GM12878 (cell line): ENCODE results near the gene TEKT5. TPM values are rescaled to one million over a fixed set of nuclear protein-coding genes. Genes with fewer than 3 reads are reported as not detected.

Experiments
- CBX3 ChIP-seq: fragments of 200-600 bp; sonication (generic); IDR thresholded peaks from 2 replicates; pipeline ENCODE4 v1.6.1; 2016; ENCODE audit warnings: low read depth, borderline replicate concordance
- MEF2A ChIP-seq: IDR thresholded peaks from 2 replicates; pipeline ENCODE4 v1.6.1; 2011; ENCODE audit warnings: low read depth, mild to moderate bottlenecking, low read length, moderate library complexity; ENCODE audit not compliant: insufficient read depth
- RBBP5 ChIP-seq: fragments of 200-600 bp; sonication (generic); conservative IDR thresholded peaks from 2 replicates; pipeline ENCODE4 v1.6.1; 2016
- TCF12 ChIP-seq: IDR thresholded peaks from 2 replicates; pipeline ENCODE4 v1.6.1; 2011; ENCODE audit warnings: low read depth, mild to moderate bottlenecking, low read length
- polyA plus RNA-seq, 11 experiments: library from polyadenylated mRNA; depleted of rRNA in 4 of 11; unstranded in 6 of 11; stranded (reverse) in 5 of 11; fragments of >200 nt; fragmentation: Nextera tagmentation in 4 of 11; fragmentation: Illumina TruSeq in 1 of 11; extraction: Ambion mirVana in 4 of 11; extraction: Trizol in 1 of 11; gene quantifications; 1 replicate in 1 of 11; 2 replicates in 10 of 11; pipeline versions ENCODE4 v1.2.1 to v1.2.3, GENCODE V29; 2011 to 2016; ENCODE audit warnings: inconsistent platforms in 2 of 11, missing spikeins in 2 of 11, low read depth in 1 of 11
- total RNA-seq, 4 experiments: library from RNA; depleted of rRNA in 3 of 4; stranded (reverse); fragments of >200 nt in 3 of 4; fragmentation: Illumina TruSeq in 1 of 4; extraction: Trizol in 1 of 4; gene quantifications; 2 replicates each; pipeline versions ENCODE4 v1.2.1 to v1.2.3, GENCODE V29; 2013 to 2021
- TF ChIP-seq, protein P1 (sequence below): fragments of 450-650 bp; IDR thresholded peaks from 2 replicates; pipeline ENCODE4 v1.6.1; 2017; ENCODE audit warnings: mild to moderate bottlenecking, moderate library complexity
- TF ChIP-seq, protein P2 (sequence below): IDR thresholded peaks from 2 replicates; pipeline ENCODE4 v1.6.1; 2012; ENCODE audit warnings: mild to moderate bottlenecking, low read depth, low read length
- TF ChIP-seq, protein P3 (sequence below): IDR thresholded peaks from 2 replicates; pipeline ENCODE4 v1.6.1; 2011; ENCODE audit warnings: borderline replicate concordance, low read depth, mild to moderate bottlenecking, moderate library complexity, mixed read lengths, low read length; ENCODE audit not compliant: insufficient read depth; ENCODE audit errors: extremely low read length
- TF ChIP-seq, protein P4 (sequence below): fragments of 150-350 bp; IDR thresholded peaks from 2 replicates; pipeline ENCODE4 v1.6.1; 2016; ENCODE audit warnings: low read depth, low read length
- TF ChIP-seq, protein P5 (sequence below): fragments of 450-650 bp; IDR thresholded peaks from 2 replicates; pipeline ENCODE4 v1.6.1; 2017; ENCODE audit warnings: low read depth, mild to moderate bottlenecking, moderate library complexity

Gene TEKT5
- total and polyA plus RNA-seq, 10 of the 15 experiments (the other 5 are each of a cell fraction or from before 2014, with no cell fraction given) = 0.19 to 2.2 (median 0.68) TPM; not detected in 1

DNA sequence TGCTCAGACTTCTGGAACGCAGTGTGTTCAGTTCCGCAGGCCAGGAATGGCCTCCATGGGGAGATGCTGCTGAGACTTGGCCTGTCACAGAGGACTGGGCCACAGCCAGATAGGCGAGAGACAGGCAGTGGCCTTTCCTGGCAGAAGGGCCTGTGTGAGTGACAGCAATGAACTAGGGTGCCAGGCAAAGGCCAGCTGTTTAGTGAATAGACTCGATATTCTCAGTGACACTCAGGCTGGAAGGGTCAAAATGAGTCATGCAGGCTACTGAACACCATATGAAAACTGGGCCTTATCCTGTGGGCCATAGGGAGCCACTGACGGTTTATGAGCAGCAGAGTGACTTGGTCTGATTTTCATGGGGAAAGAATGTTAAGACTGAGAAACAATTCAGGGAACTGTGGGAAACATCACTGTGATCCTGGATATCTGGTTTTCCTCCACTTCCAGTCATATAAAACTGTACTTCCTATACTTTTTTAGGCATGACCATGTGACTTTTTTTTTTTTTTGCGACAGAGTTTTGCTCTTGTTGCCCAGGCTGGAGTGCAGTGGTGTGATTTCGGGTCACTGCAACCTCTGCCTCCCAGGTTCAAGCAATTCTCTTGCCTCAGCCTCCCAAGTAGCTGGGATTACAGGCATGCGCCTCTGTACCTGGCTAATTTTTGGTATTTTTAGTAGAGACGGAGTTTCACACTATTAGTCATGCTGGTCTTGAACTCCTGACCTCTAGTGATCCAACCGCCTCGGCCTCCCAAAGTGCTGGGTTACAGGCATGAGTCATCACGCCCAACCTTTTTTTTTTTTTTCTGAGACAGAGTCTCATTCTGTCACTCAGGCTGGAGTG is 43.7 kb upstream of the TEKT5 start (continued):
- TF ChIP-seq, protein P1, sequence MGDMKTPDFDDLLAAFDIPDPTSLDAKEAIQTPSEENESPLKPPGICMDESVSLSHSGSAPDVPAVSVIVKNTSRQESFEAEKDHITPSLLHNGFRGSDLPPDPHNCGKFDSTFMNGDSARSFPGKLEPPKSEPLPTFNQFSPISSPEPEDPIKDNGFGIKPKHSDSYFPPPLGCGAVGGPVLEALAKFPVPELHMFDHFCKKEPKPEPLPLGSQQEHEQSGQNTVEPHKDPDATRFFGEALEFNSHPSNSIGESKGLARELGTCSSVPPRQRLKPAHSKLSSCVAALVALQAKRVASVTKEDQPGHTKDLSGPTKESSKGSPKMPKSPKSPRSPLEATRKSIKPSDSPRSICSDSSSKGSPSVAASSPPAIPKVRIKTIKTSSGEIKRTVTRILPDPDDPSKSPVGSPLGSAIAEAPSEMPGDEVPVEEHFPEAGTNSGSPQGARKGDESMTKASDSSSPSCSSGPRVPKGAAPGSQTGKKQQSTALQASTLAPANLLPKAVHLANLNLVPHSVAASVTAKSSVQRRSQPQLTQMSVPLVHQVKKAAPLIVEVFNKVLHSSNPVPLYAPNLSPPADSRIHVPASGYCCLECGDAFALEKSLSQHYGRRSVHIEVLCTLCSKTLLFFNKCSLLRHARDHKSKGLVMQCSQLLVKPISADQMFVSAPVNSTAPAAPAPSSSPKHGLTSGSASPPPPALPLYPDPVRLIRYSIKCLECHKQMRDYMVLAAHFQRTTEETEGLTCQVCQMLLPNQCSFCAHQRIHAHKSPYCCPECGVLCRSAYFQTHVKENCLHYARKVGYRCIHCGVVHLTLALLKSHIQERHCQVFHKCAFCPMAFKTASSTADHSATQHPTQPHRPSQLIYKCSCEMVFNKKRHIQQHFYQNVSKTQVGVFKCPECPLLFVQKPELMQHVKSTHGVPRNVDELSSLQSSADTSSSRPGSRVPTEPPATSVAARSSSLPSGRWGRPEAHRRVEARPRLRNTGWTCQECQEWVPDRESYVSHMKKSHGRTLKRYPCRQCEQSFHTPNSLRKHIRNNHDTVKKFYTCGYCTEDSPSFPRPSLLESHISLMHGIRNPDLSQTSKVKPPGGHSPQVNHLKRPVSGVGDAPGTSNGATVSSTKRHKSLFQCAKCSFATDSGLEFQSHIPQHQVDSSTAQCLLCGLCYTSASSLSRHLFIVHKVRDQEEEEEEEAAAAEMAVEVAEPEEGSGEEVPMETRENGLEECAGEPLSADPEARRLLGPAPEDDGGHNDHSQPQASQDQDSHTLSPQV = no peak
- TF ChIP-seq TCF12 (peak; percentile 86), CBX3 (no peak), MEF2A (peak; percentile 82), RBBP5 (no peak)
- TF ChIP-seq, protein P2, sequence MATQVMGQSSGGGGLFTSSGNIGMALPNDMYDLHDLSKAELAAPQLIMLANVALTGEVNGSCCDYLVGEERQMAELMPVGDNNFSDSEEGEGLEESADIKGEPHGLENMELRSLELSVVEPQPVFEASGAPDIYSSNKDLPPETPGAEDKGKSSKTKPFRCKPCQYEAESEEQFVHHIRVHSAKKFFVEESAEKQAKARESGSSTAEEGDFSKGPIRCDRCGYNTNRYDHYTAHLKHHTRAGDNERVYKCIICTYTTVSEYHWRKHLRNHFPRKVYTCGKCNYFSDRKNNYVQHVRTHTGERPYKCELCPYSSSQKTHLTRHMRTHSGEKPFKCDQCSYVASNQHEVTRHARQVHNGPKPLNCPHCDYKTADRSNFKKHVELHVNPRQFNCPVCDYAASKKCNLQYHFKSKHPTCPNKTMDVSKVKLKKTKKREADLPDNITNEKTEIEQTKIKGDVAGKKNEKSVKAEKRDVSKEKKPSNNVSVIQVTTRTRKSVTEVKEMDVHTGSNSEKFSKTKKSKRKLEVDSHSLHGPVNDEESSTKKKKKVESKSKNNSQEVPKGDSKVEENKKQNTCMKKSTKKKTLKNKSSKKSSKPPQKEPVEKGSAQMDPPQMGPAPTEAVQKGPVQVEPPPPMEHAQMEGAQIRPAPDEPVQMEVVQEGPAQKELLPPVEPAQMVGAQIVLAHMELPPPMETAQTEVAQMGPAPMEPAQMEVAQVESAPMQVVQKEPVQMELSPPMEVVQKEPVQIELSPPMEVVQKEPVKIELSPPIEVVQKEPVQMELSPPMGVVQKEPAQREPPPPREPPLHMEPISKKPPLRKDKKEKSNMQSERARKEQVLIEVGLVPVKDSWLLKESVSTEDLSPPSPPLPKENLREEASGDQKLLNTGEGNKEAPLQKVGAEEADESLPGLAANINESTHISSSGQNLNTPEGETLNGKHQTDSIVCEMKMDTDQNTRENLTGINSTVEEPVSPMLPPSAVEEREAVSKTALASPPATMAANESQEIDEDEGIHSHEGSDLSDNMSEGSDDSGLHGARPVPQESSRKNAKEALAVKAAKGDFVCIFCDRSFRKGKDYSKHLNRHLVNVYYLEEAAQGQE = 0 out of 2 replicates have a peak, but pooled peaks have one; percentile 16
- TF ChIP-seq, protein P3, sequence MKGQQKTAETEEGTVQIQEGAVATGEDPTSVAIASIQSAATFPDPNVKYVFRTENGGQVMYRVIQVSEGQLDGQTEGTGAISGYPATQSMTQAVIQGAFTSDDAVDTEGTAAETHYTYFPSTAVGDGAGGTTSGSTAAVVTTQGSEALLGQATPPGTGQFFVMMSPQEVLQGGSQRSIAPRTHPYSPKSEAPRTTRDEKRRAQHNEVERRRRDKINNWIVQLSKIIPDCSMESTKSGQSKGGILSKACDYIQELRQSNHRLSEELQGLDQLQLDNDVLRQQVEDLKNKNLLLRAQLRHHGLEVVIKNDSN = no peak
- TF ChIP-seq, protein P4, sequence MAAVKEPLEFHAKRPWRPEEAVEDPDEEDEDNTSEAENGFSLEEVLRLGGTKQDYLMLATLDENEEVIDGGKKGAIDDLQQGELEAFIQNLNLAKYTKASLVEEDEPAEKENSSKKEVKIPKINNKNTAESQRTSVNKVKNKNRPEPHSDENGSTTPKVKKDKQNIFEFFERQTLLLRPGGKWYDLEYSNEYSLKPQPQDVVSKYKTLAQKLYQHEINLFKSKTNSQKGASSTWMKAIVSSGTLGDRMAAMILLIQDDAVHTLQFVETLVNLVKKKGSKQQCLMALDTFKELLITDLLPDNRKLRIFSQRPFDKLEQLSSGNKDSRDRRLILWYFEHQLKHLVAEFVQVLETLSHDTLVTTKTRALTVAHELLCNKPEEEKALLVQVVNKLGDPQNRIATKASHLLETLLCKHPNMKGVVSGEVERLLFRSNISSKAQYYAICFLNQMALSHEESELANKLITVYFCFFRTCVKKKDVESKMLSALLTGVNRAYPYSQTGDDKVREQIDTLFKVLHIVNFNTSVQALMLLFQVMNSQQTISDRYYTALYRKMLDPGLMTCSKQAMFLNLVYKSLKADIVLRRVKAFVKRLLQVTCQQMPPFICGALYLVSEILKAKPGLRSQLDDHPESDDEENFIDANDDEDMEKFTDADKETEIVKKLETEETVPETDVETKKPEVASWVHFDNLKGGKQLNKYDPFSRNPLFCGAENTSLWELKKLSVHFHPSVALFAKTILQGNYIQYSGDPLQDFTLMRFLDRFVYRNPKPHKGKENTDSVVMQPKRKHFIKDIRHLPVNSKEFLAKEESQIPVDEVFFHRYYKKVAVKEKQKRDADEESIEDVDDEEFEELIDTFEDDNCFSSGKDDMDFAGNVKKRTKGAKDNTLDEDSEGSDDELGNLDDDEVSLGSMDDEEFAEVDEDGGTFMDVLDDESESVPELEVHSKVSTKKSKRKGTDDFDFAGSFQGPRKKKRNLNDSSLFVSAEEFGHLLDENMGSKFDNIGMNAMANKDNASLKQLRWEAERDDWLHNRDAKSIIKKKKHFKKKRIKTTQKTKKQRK = no peak
- TF ChIP-seq, protein P5, sequence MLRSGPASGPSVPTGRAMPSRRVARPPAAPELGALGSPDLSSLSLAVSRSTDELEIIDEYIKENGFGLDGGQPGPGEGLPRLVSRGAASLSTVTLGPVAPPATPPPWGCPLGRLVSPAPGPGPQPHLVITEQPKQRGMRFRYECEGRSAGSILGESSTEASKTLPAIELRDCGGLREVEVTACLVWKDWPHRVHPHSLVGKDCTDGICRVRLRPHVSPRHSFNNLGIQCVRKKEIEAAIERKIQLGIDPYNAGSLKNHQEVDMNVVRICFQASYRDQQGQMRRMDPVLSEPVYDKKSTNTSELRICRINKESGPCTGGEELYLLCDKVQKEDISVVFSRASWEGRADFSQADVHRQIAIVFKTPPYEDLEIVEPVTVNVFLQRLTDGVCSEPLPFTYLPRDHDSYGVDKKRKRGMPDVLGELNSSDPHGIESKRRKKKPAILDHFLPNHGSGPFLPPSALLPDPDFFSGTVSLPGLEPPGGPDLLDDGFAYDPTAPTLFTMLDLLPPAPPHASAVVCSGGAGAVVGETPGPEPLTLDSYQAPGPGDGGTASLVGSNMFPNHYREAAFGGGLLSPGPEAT = peak; percentile 59
